Right kidney (tissue), 1 donor: Measurements from ENCODE around the gene PPP1R16B.

Experiments
- DNase-seq: peaks from one replicate; pipeline ENCODE4 v3.0.0-alpha.2; 2016

PPP1R16B gene

DNA sequence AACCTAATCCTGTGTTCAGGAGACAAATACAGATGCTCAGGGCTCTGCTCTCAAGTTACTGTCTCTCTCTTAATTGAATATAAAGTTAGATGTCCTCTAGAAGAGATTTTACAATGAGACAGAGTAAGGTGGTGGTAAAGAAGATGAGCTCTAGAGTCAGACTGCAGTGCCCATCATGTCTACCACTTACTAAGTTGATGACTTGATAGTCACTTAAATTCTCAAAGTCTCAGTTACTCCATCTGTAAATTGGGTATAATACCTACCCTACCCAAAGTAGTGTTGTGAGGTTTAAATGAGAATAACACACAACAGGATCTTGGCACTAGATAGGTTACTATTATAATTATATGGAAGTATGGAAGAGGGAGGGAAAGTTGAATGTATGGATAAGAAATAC is 158.2 kb downstream of the PPP1R16B start:
- no peak for DNase-seq

DNA sequence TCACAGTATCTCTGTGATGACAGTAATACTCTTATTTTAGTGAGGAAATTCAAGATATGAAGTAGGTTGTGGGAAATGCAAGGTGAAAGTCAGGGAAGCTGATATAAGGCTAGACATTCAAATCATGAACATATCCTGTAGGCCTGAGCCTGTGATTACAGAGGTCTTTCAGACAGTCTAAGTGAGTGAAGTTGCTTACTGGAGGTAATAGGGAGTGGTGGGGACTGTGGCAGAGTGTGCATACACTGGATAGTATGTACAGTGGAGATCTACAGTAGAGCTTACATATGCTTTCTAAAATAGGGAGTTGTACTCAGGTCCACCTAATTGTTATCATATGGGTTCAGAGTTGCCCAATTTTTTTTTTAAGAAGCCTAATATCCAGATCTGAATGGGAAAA is 159.8 kb downstream of the PPP1R16B start:
- no peak for DNase-seq

DNA sequence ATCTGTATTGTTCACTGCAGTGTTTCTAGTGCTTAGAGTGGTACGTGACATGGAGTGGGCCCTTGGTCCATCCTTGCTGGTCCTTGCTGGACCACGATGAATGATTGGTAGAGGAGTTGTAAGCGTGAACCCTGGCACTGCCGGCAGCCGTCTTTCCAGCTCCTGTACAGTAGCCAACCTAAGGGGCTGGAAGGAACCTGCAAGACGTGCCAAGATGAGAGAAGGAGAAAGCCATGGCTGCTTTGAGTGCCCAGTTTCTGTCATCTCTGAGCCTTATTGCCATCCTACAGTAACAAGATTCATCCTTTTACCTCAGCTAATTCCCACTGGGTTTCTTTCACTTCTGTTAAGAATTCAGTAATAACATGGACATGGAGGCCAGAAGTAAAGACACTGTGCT is 162.6 kb downstream of the PPP1R16B start:
- DNase-seq: no peak

DNA sequence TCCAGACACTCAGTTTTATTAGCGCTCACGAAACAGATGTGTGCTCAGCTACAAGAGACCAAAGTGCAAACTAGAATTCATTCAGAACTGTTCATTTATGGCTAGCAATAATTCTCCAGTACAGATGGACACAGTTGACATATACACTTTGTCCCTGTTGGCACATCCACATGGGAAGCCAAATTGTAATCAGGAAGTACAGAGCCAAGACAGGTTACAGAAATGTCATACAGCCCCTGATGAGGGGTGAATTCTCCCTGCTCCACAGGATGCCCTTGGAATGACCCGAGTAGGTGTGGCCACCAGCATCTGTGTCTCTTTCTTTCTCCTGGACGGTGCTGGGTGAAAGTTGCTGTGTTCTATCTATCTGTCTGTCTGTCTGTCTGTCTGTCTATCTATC is 164.2 kb downstream of the PPP1R16B start:
- DNase-seq: no peak

DNA sequence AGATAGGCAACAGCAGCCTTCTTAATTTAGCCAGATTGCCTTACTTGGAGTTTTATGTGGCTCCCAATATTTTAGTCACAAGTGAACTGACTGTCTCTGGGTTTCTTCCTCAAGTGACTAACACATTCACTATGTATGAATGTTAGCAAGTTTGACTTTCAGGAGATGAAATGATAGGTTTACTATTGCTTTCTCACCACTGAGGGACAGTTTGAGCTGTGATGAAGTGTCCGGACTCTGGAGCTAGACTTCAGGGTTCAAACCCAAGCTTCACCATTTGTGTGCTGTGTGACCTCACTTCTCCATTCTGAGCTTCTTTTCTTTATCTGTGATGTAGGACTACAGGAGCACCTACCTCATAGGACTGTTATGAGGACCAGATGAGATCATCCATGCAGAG is 164.8 kb downstream of the PPP1R16B start:
- no peak for DNase-seq
